ENCODE results near the gene ORM2. TPM values are rescaled to one million over a fixed set of nuclear protein-coding genes. Genes with fewer than 3 reads are reported as not detected.

The ORM2 gene
- total and polyA plus RNA-seq, 2 of the 8 experiments (the other 6 are each of a cell fraction or from before 2014, with no cell fraction given), result 1.3 TPM; not detected in 1

GRCh38 chr9:114347675-114348074 is 18.0 kb downstream of the ORM2 start (continued):
- TF ChIP-seq CHD7 (IDR thresholded peaks at IDR 0.05; ENCODE audit: insufficient replicate concordance, low read length) (no peak), EP300 (IDR thresholded peaks at IDR 0.05; ENCODE audit: borderline replicate concordance in 1 of 2, low read depth in 2 of 2, low read length in 2 of 2) (no peak), SIRT6 (IDR thresholded peaks at IDR 0.05; ENCODE audit: low read length) (no peak)
